Mesodermal cell (in vitro differentiated cells): ENCODE measurements around the gene SPON2.

ENCODE experiments used
- H3K27ac ChIP-seq: 2 replicates; pipeline ENCODE4 v1.7.0; 2013; ENCODE audit warnings: mild to moderate bottlenecking, low read depth, low read length, moderate library complexity; ENCODE audit not compliant: severe bottlenecking
- H3K36me3 ChIP-seq: 2 replicates; pipeline ENCODE4 v1.7.1; 2013; ENCODE audit warnings: mild to moderate bottlenecking, low read length, moderate library complexity; ENCODE audit not compliant: control insufficient read depth, insufficient read depth
- H3K4me1 ChIP-seq: one replicate; pipeline ENCODE4 v1.7.1; 2013; ENCODE audit warnings: mild to moderate bottlenecking, low read length; ENCODE audit not compliant: insufficient read depth, control insufficient read depth, poor library complexity, severe bottlenecking
- H3K4me3 ChIP-seq: 2 replicates; pipeline ENCODE4 v1.7.0; 2013; ENCODE audit warnings: low read length, control low read depth, mild to moderate bottlenecking; ENCODE audit not compliant: insufficient read depth, poor library complexity, severe bottlenecking; ENCODE audit errors: extremely low read depth
- H3K9me3 ChIP-seq: 2 replicates; pipeline ENCODE4 v1.7.1; 2013; ENCODE audit warnings: mild to moderate bottlenecking, low read length, moderate library complexity; ENCODE audit not compliant: control insufficient read depth
- WGBS, 2 experiments: methylation state at CpG; one replicate each; pipeline ENCODE4 v1.1.5; 2013; ENCODE audit warnings: missing lambda C conversion rate in 2 of 2; ENCODE audit not compliant: insufficient coverage in 2 of 2; 5-methylcytosine and 5-hydroxymethylcytosine counted together

The SPON2 gene

DNA sequence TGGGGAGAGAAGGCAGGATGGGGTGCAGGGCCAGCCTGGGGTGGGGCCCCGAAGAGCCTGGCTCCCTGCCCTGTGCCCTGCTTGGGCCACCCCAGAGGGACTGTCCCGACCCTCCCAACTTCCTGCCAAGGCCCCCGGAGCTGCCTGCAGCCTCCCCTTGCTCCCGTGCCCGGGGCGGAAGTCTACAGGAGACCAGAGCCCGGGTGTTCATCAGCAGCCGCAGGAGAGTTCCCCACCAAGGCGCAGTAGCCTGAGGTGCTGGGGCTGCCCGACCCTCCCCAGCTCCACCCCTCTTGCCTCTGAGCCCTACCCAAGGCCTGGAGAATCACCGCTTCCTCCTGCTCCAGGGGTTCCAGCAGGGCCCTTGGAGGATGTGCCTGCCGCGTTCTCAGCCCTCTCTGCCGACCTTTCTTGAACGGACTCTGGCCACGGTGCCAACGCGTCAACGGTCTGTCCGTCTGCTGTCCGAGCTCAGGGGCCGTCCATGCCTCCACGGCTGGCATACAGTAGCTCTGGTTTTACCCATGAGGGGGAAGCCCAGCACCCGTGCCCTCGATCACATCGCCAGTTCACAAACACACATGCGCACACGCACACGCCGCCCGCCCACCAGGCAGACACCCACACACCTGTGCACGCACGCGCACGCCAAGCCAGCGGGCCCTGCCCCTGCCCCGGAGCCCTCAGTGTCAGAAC, 36.0 kb upstream of the SPON2 start:
- no peaks in the 10 kb centered on the region for H3K9me3 ChIP-seq
- H3K36me3 ChIP-seq = peaks cover 26% of the 10 kb centered on the region
- 92 to 97% methylated on average over 33 to 37 of the region's 37 CpGs for WGBS, 2 experiments
- peaks cover 16% of the 10 kb centered on the region for H3K4me1 ChIP-seq
- H3K27ac ChIP-seq = no peak overlapping the region
- no peak overlapping the region for H3K4me3 ChIP-seq

DNA sequence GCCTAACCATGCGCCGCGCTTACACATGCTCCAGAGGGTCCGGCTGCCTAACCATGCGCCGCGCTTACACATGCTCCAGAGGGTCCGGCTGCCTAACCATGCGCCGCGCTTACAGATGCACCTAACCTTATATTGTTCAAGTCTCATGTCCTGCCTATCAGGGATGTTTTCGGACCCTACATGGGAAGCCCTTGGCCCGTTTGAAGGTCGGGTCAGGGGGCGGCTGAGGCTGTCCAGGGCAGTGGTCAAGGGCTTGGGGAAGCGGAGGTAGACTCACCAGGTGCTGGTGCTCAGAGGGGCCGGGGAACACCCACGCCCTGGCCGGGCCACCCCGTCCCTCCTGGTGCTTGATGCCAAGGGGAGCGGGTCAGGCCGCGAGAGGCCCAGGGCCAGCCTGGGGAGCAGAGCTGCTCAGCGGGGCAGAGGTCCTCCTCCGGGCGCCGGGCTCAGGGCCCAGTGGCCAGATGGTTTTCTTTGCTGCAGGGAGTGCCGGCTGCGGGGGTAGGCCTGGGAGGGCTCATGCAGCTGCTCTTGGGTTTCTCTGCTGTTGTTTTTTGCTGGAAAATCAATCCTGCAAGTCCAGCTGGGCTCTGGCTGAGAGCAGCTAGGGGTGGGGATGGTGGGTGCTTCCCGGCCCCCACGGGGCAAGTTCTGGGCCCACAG, 35.4 kb upstream of the SPON2 start:
- Histone ChIP-seq H3K36me3 (peaks cover 20% of the 10 kb centered on the region), H3K27ac (no peak overlapping the region), H3K4me3 (no peak overlapping the region), H3K4me1 (peaks cover 16% of the 10 kb centered on the region), H3K9me3 (no peaks in the 10 kb centered on the region)
- WGBS, 2 experiments = 94 to 97% methylated on average over 19 of the region's 31 CpGs

DNA sequence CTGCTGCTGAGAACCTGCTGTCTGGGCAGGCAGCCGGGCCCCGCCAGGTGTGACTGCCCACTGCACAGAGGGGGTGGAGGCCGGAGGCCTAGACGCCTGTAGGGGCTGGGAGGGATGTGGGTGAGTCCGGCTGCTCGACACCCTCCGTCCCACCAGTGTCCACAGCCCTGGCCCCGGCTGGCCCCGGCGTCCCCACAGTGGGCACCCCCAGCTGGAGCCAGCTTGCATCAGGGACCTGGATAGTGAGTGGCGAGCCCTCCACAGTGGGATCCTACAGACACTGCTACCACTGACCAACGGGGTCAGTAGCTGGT, 34.7 kb upstream of the SPON2 start:
- peaks cover 14% of the 10 kb centered on the region for H3K36me3 ChIP-seq
- H3K4me1 ChIP-seq = peaks cover 16% of the 10 kb centered on the region
- no peak overlapping the region for H3K27ac ChIP-seq
- H3K4me3 ChIP-seq = no peak overlapping the region
- H3K9me3 ChIP-seq = no peaks in the 10 kb centered on the region
- WGBS, 2 experiments = 93% methylated on average over 4 to 9 of the region's 12 CpGs

DNA sequence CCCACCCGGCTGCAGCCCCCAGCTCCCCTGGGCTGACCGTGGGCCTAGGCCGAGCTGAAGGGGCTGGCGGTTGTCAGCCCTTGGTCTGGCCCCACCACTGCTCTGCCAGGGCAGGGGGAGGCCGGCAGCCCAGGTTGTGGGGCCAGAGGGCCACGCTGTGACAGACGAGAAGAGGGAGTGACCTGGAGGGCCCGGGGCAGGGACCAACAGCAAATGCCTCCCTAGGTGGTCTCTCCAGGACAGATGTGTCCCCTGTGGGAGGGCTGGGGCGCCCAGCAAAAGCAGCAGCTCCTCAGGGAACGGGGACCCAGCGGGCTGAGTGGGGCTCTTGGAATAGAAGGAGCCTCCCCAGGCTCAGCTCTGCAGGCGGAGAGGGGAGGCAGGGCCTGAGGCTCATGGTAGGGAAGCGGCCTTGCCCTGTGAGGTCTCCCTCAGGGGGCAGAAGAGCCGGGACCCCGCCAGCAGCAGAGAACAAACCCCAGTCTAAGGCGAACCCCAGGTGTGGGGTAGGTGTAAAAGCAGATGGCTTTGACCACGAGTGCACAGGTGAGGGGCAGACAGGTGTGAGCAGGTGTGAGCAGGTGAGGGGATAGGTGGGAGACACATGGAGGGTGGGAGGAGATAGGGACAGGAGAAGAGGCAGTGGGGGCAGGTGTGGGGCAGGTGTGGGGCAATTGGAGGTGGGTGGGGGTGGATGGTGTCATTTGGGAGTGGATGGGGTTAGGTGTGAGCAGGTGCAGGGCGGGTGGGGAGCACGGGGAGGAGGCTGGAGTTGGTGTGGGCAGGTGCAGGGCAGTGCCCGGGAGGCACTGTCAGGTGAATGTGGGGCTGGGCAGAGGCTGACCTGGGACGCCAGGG, 34.1 kb upstream of the SPON2 start:
- H3K27ac ChIP-seq = no peak overlapping the region
- no peaks in the 10 kb centered on the region for H3K9me3 ChIP-seq
- WGBS, 2 experiments = 89 to 92% methylated on average over 18 to 20 of the region's 21 CpGs
- H3K4me3 ChIP-seq = no peak overlapping the region
- peaks cover 16% of the 10 kb centered on the region for H3K4me1 ChIP-seq
- H3K36me3 ChIP-seq = peaks cover 14% of the 10 kb centered on the region

DNA sequence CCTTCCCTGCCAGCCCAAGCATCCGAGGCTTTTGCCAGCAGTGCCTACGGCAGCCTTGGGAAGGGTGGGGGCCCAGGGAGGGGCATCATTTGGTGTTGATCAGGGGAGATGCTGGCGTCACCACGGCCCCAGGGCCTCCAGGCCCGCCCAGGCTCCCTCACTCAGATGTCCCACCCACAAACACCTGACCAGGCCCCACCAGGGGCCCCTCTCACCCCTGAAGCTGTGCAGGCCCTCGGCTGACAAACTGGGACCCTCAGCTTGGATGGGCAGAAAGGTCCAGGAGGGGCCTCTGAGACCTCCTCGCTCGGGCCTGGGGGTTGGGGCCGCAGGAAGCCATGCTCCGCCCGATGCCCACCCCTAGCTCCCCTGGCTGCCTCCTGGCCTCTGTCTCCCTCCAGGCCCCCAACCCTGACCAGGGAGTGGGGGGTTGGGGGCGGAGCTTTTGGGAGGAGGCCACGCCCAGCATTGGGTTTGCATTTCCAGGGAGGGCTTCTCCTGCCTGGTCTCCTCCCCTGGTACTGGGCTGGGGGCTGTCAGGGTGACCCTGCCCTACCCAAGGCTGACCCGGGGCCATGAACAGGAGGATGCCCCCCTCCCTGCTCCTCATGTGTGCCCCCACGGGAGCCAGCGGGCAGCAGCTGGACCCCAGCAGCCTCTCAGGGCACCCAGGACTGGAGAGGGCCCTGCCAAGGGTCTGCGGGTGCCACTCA, 33.4 kb upstream of the SPON2 start:
- WGBS, 2 experiments = 91 to 93% methylated on average over 5 to 10 of the region's 17 CpGs
- Histone ChIP-seq H3K4me1 (peaks cover 16% of the 10 kb centered on the region), H3K36me3 (peaks cover 9% of the 10 kb centered on the region), H3K9me3 (no peaks in the 10 kb centered on the region), H3K27ac (no peak overlapping the region), H3K4me3 (no peak overlapping the region)

DNA sequence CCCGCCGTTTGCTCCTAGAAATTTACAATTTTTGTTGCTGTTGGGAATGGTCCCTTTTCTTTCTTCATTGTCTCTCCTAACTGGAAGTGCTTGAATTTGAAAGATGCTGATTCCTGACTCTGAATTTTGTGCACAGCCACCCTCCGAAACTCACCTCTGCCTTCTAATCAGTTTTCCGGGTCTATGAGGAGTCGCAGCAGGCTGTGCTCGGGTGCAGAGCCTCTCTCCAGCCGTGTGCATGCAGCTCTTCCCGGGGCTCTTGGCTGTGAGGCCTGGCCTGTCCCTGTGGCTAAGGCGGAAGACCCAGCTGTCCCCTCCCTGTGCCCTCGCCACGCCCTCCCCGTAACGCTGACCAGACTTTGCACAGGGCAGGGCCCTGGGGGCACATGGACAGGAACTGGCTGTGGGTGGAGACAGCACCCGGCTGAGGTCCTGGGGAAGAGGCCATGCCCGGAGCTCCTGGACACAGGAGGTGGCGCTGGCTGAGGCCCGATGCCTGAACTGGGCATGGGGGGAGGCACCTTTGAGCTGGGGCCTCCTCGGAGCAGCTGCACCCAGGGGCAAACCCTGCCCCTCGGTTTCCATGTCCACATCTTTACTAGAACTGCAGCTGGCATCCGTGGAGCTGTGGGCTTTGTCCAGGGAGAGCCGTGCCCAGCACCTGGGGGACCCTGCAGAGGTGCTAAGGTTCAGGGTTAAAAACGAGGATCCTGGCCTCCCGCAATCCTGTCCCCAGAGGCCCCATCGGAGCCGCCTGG, 32.6 kb upstream of the SPON2 start:
- Histone ChIP-seq H3K4me1 (peaks cover 14% of the 10 kb centered on the region), H3K27ac (no peak overlapping the region), H3K36me3 (peaks cover 9% of the 10 kb centered on the region), H3K9me3 (no peaks in the 10 kb centered on the region), H3K4me3 (no peak overlapping the region)
- WGBS, 2 experiments = 91 to 93% methylated on average over 17 to 22 of the region's 25 CpGs

DNA sequence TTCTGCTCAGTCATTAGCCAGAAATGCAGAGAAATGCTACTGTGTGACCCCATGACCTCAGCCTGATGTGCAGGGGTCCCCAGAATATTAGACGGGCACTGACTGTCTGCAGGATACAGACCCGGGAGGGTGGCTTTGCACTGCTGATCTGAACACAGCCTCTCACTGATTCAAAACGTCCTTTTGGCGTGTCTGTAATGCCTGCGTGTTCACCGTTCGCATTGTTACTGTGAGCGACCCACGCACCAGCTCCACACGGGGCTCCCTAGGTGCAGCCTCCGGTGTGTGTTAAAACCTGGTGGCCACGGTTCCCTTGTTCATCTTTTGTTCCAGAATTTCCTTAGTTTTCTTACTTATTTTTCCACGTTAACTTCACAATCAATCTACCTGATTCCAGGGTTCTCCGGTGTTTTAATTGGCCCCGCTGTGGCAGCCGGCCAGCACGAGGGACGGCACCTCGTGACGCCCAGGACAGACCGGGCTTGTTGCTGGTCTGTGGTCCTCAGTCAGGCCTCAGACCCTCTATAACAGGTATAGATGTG, 32.0 kb upstream of the SPON2 start:
- no peak overlapping the region for H3K27ac ChIP-seq
- H3K9me3 ChIP-seq = no peaks in the 10 kb centered on the region
- peaks cover 9% of the 10 kb centered on the region for H3K4me1 ChIP-seq
- peaks cover 7% of the 10 kb centered on the region for H3K36me3 ChIP-seq
- H3K4me3 ChIP-seq = no peak overlapping the region
- 95% methylated on average over 20 to 21 of the region's 21 CpGs for WGBS, 2 experiments

DNA sequence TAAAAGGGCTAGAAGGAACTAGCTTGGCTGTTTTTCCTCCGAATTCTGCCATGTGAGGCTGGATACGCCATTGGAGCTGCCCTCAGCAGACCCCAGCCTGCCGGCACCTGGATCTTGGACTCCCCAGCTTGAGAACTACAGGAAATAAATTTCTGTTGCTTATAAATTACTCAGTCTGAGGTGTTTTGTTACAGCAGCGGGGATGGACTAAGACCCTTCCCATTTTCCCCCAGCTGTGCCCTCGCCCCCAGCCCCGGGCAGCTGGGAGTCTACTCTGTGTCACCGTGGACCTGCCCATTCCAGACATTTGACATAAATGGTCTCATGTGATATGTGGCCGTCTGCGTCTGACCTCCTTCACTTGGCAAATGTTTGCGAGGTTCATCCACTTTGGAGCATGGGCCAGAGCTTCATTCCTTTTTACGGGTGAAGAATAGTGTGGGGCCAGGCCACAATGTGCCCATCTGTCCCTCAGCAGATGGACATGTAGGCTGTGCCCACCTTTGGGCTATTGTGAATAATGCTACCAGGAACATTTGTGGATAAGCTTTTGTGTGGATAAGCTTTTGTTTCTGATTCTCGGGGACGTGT, 30.7 kb upstream of the SPON2 start:
- WGBS, 2 experiments = 97% methylated on average over 12 to 13 of the region's 13 CpGs
- Histone ChIP-seq H3K9me3 (no peaks in the 10 kb centered on the region), H3K4me3 (no peak overlapping the region), H3K36me3 (no peaks in the 10 kb centered on the region), H3K4me1 (peaks cover 8% of the 10 kb centered on the region), H3K27ac (no peak overlapping the region)

DNA sequence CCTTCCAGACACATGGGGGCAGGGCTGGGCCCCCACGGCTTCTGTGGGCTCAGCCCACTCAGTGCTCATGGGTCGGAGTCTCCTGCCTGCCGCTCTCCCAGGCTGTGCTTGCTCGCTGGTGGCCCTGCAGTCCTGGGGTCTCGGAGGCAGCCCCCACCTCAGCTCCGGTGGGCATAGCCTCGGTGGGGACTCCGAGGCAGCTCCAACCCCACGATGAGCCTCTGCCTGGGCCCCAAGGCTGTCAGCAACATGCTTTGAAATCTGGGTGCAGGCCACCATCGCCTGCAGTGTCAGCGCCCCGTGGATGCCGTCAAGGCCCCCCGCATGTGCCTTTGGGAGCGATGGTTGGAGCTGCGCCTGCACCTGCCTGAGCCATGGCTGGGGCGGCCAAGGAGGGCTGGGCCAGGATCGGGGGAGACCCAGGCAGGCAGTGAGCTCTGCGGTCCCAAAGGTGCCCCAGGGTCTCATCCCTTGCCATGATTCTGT, 30.2 kb upstream of the SPON2 start:
- Histone ChIP-seq H3K4me3 (no peak overlapping the region), H3K36me3 (no peaks in the 10 kb centered on the region), H3K4me1 (peaks cover 8% of the 10 kb centered on the region), H3K9me3 (no peaks in the 10 kb centered on the region), H3K27ac (no peak overlapping the region)
- WGBS, 2 experiments = 92% methylated on average over 15 to 19 of the region's 19 CpGs
